Stomach (tissue), 4 donors: ENCODE results near the gene RPRD1B.

Experiments used
- POLR2A ChIP-seq, 4 donors: fragments of 450-650 bp; IDR thresholded peaks; one replicate each; pipeline ENCODE4 v1.6.1; 2016; ENCODE audit warnings: antibody characterized with exemption in 4 of 4, control low read depth in 2 of 4, mild to moderate bottlenecking in 1 of 4, moderate library complexity in 1 of 4
- POLR2AphosphoS5 ChIP-seq, 3 donors: sonication (generic); formaldehyde crosslinking; IDR thresholded peaks; one replicate each; pipeline ENCODE4 v1.6.1; 2016; ENCODE audit warnings: antibody characterized with exemption in 3 of 3

- TF ChIP-seq POLR2AphosphoS5 (IDR thresholded peaks at IDR 0.05) (no peak), POLR2A (IDR thresholded peaks at IDR 0.05) (no peak)
Measured at GRCh38 chr20:38134427-38135270, 101.1 kb downstream of the RPRD1B start.
